Testis (tissue), 3 donors: Measurements from ENCODE around the gene ELF2. TPM values are rescaled to one million over a fixed set of nuclear protein-coding genes. Genes with fewer than 3 reads are reported as not detected.
"Not testable (repeated sequence)": the region's sequence is repeated elsewhere in the genome, so short reads cannot be mapped to it uniquely, and the experiment has no call there.

Experiments
- DNase-seq: peaks from one replicate; pipeline ENCODE4 v3.0.0-alpha.2; 2019
- H3K27ac ChIP-seq, 2 donors: fragments of 200-600 bp; sonication (generic); one replicate each; pipeline ENCODE4 v1.5.1; 2019
- H3K27me3 ChIP-seq: fragments of 200-600 bp; sonication (generic); one replicate; pipeline ENCODE4 v1.5.1; 2019
- H3K36me3 ChIP-seq: fragments of 200-600 bp; sonication (generic); one replicate; pipeline ENCODE4 v1.5.1; 2017; ENCODE audit warnings: low read depth; ENCODE audit errors: missing control alignments
- H3K4me1 ChIP-seq: fragments of 200-600 bp; sonication (generic); one replicate; pipeline ENCODE4 v1.5.1; 2019
- H3K4me3 ChIP-seq, 2 donors: fragments of 200-600 bp; sonication (generic); one replicate each; pipeline ENCODE4 v1.5.1; 2017 to 2019
- H3K9me3 ChIP-seq: fragments of 200-600 bp; sonication (generic); one replicate; pipeline ENCODE4 v1.5.1; 2017
- POLR2A ChIP-seq: fragments of 450-650 bp; IDR thresholded peaks from one replicate; pipeline ENCODE4 v1.6.1; 2017; ENCODE audit warnings: antibody characterized with exemption, mild to moderate bottlenecking, moderate library complexity
- WGBS, 2 donors: methylation state at CpG; one replicate each; pipeline ENCODE4 v1.1.5; 2018; 5-methylcytosine and 5-hydroxymethylcytosine counted together
- intact Hi-C: fragments of 100-400 bp; cut with DNase I; formaldehyde crosslinking; loops from one replicate; pipeline ENCODE4 v1.15.1; 2023; ENCODE audit warnings: low total_unique reads
- polyA plus RNA-seq: library from polyadenylated mRNA; stranded (reverse); fragments of 350-450 nt; fragmentation: Illumina TruSeq; extraction: RNeasy Lipid Tissue Mini Kit (QIAGEN cat#74804); gene quantifications from one replicate; pipeline ENCODE4 v1.2.3, GENCODE V29; 2014; ENCODE audit warnings: low read depth, low replicate concordance; ENCODE audit not compliant: insufficient read depth
- total RNA-seq, 2 donors: library from RNA; depleted of rRNA; stranded (reverse); fragments of >200 nt; gene quantifications; one replicate each; pipeline ENCODE4 v1.2.3, GENCODE V29; 2016
- TF ChIP-seq, protein P1 (sequence below), 3 experiments: fragments of 450-650 bp in 2 of 3; fragments of 200-600 bp in 1 of 3; sonication (generic) in 1 of 3; IDR thresholded peaks; one replicate each; pipeline ENCODE4 v1.5.1; 2016 to 2019; ENCODE audit warnings: antibody characterized with exemption in 3 of 3, mild to moderate bottlenecking in 2 of 3, moderate library complexity in 1 of 3

ELF2 gene
- total and polyA plus RNA-seq, 3 donors from 2014 or later: 52.0 to 72.6 (median 53.6) TPM

DNA sequence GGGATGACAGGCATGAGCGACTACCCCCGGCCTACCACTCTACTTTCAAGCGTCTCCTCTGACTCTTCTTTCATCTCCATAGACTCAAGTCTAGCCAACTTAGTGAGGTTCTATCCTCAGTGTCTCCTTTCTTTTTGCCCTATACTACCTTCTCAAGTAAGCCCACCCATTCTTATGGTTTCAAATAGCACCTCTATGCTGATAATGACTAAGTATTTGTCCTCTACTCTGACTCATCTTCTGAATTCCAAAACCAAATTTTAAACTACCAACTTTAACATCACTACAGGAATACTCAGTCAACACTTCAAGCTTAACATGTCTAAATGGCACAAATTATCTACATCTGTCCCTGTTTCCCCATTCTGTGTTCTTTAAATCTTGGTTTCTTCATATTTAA, 47.8 kb downstream of the ELF2 start:
- no peak for DNase-seq
- Histone ChIP-seq H3K9me3 (no peaks in the 10 kb centered on the region), H3K27ac (no peak overlapping the region), H3K36me3 (no peaks in the 10 kb centered on the region), H3K27me3 (no peaks in the 10 kb centered on the region), H3K4me3 (no peak overlapping the region), H3K4me1 (no peaks in the 10 kb centered on the region)
- intact Hi-C loops: no loop called here
- no peak for TF ChIP-seq POLR2A
- TF ChIP-seq, protein P1, sequence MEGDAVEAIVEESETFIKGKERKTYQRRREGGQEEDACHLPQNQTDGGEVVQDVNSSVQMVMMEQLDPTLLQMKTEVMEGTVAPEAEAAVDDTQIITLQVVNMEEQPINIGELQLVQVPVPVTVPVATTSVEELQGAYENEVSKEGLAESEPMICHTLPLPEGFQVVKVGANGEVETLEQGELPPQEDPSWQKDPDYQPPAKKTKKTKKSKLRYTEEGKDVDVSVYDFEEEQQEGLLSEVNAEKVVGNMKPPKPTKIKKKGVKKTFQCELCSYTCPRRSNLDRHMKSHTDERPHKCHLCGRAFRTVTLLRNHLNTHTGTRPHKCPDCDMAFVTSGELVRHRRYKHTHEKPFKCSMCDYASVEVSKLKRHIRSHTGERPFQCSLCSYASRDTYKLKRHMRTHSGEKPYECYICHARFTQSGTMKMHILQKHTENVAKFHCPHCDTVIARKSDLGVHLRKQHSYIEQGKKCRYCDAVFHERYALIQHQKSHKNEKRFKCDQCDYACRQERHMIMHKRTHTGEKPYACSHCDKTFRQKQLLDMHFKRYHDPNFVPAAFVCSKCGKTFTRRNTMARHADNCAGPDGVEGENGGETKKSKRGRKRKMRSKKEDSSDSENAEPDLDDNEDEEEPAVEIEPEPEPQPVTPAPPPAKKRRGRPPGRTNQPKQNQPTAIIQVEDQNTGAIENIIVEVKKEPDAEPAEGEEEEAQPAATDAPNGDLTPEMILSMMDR (IDR thresholded peaks at IDR 0.05): no peak
- WGBS, 2 donors: 87 to 100% methylated on average over 3 of the region's 3 CpGs

DNA sequence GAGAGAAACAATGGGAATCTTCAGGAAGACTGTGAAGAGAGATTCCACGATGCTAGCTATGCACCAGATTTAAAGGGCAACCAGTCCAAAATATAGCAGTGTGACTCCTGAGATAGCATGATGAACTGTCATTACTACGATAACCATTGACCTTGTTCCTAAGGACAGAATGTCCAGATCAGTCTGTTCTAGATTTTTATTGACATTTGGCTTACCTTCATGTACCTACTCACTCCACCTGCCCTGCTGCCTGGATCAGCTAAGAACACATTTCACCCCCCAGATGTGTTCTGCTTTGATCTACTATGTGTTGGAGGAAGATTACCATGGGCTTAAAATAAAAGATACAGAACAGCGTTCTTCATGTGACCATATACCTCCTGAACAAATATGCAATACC, 50.1 kb downstream of the ELF2 start:
- Histone ChIP-seq H3K27me3 (no peaks in the 10 kb centered on the region), H3K4me1 (no peaks in the 10 kb centered on the region), H3K27ac (no peak overlapping the region), H3K9me3 (no peaks in the 10 kb centered on the region), H3K4me3 (no peak overlapping the region), H3K36me3 (no peaks in the 10 kb centered on the region)
- 66 to 83% methylated on average over 3 of the region's 3 CpGs for WGBS, 2 donors
- no peak for DNase-seq
- TF ChIP-seq, protein P1 (IDR thresholded peaks at IDR 0.05): no peak
- TF ChIP-seq POLR2A: no peak
- intact Hi-C loops: no loop called here

DNA sequence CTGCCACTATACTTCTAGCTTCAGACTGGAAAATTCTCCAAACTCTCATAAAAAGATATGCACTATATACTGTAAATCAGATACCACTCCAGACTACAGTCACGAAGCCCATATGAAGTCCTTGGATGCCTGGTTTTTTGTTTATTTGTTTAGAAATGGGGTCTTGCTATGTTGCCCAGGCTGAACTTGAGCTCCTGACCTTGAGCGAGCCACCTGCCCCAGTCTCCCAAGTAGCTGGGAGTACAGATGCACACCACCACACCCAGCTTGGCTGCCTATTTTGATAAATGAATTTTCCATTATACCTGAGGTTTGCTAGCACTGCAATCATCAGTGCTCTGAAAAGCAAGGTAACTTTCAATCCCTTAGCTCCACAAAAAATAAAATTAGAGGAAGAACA, 53.1 kb downstream of the ELF2 start:
- Histone ChIP-seq H3K4me3 (no peak overlapping the region), H3K27ac (no peak overlapping the region), H3K27me3 (no peaks in the 10 kb centered on the region), H3K9me3 (no peaks in the 10 kb centered on the region), H3K4me1 (no peaks in the 10 kb centered on the region), H3K36me3 (no peaks in the 10 kb centered on the region)
- DNase-seq: no peak
- intact Hi-C loops: no loop called here
- WGBS, 2 donors: 95 to 100% methylated on average over 2 of the region's 2 CpGs
- TF ChIP-seq, protein P1 (IDR thresholded peaks at IDR 0.05): no peak
- no peak for TF ChIP-seq POLR2A

DNA sequence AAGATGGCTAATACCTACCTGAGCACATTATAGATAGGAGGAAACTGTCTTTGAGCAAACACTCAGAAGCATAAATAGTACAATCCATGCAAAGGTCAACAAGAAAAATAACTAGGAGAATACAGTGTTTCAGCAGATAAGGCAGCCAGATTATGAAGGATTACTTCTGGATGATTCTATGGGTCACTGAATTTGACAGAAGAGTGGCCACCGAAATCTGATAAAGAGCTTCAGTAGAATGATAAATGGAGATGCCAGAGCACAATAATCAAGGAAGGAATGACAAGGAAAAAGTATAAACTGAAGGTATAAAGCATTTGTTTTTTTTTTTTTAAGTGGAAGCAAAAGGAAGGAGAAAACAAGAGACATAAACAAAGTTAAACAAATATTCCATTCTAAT, 58.7 kb downstream of the ELF2 start:
- DNase-seq: no peak

DNA sequence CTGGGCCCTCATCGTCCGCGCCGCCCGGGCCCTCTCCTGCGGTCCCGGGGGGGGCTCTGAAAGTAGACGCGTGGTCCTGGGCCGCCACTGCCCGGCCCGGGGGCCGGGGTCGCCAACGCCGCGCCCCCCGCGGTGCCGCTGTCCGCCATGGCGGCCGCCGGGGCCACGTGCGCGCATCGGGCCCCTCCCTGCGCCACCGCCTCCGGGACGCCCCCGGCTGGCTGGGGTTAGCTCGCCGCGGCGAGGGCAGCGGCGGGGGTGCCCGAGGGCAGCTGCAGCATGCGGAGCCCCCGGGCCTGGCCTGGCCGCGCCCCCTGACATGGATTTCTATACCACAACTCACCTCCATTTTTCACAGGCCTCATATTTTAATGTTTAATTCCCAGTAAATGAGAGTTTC, 61.8 kb downstream of the ELF2 start:
- WGBS, 2 donors: 75 to 90% methylated on average over 8 to 43 of the region's 44 CpGs
- intact Hi-C loops: no loop called here
- no peaks in the 10 kb centered on the region for H3K36me3 ChIP-seq

More for the DNA sequence above, 58.7 kb downstream of the ELF2 start:
- Histone ChIP-seq H3K9me3 (no peaks in the 10 kb centered on the region), H3K27ac (no peak overlapping the region), H3K4me1 (no peaks in the 10 kb centered on the region), H3K4me3 (no peak overlapping the region), H3K36me3 (no peaks in the 10 kb centered on the region), H3K27me3 (no peaks in the 10 kb centered on the region)
- intact Hi-C loops: no loop called here
- no peak for TF ChIP-seq POLR2A
- TF ChIP-seq, protein P1 (IDR thresholded peaks at IDR 0.05): no peak
- WGBS, 2 donors: 75 to 86% methylated on average over 1 of the region's 1 CpG

DNA sequence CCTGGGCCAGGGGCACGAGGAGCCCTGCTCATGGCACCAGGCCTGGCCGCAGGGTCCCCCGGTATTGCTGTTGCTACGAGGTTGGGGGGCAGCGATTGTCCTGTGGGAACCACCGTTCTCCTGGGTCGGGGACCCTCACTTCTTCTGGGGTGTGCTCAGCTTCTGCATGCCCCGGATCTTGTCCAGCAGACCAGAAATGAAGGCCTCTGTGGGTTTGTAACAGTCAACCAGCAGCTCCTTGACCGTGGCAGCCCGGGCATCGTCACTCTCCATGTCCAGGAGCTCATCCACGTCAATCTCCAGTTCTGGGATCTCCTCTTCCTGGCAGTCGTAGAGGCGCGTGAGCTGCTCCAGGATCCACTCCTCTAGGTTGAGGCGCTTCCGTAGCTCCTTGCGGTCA, 62.2 kb downstream of the ELF2 start:
- H3K27ac ChIP-seq: not testable (repeated sequence)

More for the DNA sequence above, 61.8 kb downstream of the ELF2 start:
- peak overlapping the region in 1 of 2 donors; percentile 21 for H3K4me3 ChIP-seq
- TF ChIP-seq POLR2A: no peak
- TF ChIP-seq, protein P1 (IDR thresholded peaks at IDR 0.05): no peak
- H3K27me3 ChIP-seq: no peaks in the 10 kb centered on the region
- no peak overlapping the region for H3K27ac ChIP-seq
- no peak for DNase-seq
- H3K4me1 ChIP-seq: no peaks in the 10 kb centered on the region
- H3K9me3 ChIP-seq: no peaks in the 10 kb centered on the region

More for the DNA sequence above, 62.2 kb downstream of the ELF2 start:
- H3K4me1 ChIP-seq, H3K27me3 ChIP-seq, DNase-seq, intact Hi-C loops, H3K9me3 ChIP-seq, H3K36me3 ChIP-seq: not testable (repeated sequence)
- 77 to 78% methylated on average over 16 to 18 of the region's 18 CpGs for WGBS, 2 donors
- peak overlapping the region in 1 of 2 donors; percentile 21 for H3K4me3 ChIP-seq
